CD14-positive monocyte (primary cell): ENCODE data around the gene SEMA3G. TPM values are rescaled to one million over a fixed set of nuclear protein-coding genes. Genes with fewer than 3 reads are reported as not detected.

Source experiments
- DNase-seq, 3 donors: peaks; one replicate each; pipeline ENCODE4 v3.0.0-alpha.2; 2011 to 2022
- H2AFZ ChIP-seq: 2 replicates; pipeline ENCODE4 v1.6.0; 2012; ENCODE audit warnings: mild to moderate bottlenecking, low read depth, low read length, inconsistent platforms; ENCODE audit not compliant: insufficient read depth, poor library complexity, severe bottlenecking
- H3K27ac ChIP-seq, 2 donors: 1 replicate in 1 of 2; 2 replicates in 1 of 2; pipeline ENCODE4 v1.5.1; 2012 to 2013; ENCODE audit warnings: low read length in 2 of 2, control low read depth in 1 of 2, inconsistent platforms in 1 of 2, low read depth in 1 of 2, mild to moderate bottlenecking in 1 of 2
- H3K27me3 ChIP-seq, 2 donors: one replicate each; pipeline versions ENCODE4 v1.6.0 to v1.6.1; 2011 to 2013; ENCODE audit warnings: low read length in 2 of 2; ENCODE audit not compliant: control insufficient read depth in 2 of 2, insufficient read depth in 2 of 2
- H3K36me3 ChIP-seq, 2 donors: replicated peaks in 1 of 2; 1 replicate in 1 of 2; 2 replicates in 1 of 2; pipeline versions ENCODE4 v1.5.1 to v1.6.1; 2012 to 2013; ENCODE audit warnings: low read length in 2 of 2, control low read depth in 1 of 2, inconsistent platforms in 1 of 2, mild to moderate bottlenecking in 1 of 2; ENCODE audit not compliant: insufficient read depth in 2 of 2, control insufficient read depth in 1 of 2
- H3K4me1 ChIP-seq, 2 donors: 1 replicate in 1 of 2; 2 replicates in 1 of 2; pipeline versions ENCODE4 v1.5.1 to v1.6.1; 2012 to 2013; ENCODE audit warnings: low read length in 2 of 2, control low read depth in 1 of 2, inconsistent platforms in 1 of 2, mild to moderate bottlenecking in 1 of 2, moderate library complexity in 1 of 2; ENCODE audit not compliant: insufficient read depth in 2 of 2, control insufficient read depth in 1 of 2
- H3K4me2 ChIP-seq: replicated peaks from 2 replicates; pipeline ENCODE3; 2012; ENCODE audit warnings: low read length, moderate library complexity, mild to moderate bottlenecking; ENCODE audit not compliant: poor library complexity, severe bottlenecking; ENCODE audit errors: extremely low read depth
- H3K4me3 ChIP-seq, 3 experiments: fragments of 200-600 bp in 1 of 3; sonication (generic) in 1 of 3; replicated peaks in 1 of 3; 1 replicate in 2 of 3; 2 replicates in 1 of 3; pipeline ENCODE4 v1.5.1; 2011 to 2013; ENCODE audit warnings: low read length in 3 of 3, mild to moderate bottlenecking in 3 of 3, control low read depth in 2 of 3, low read depth in 2 of 3, inconsistent platforms in 1 of 3, moderate library complexity in 1 of 3
- H3K79me2 ChIP-seq: 2 replicates; pipeline ENCODE4 v1.6.0; 2012; ENCODE audit warnings: mild to moderate bottlenecking, control low read depth, inconsistent platforms, low read length, moderate library complexity; ENCODE audit not compliant: insufficient read depth
- H3K9ac ChIP-seq: 2 replicates; pipeline ENCODE4 v1.6.0; 2017; ENCODE audit warnings: low read length, mild to moderate bottlenecking; ENCODE audit not compliant: insufficient read depth, poor library complexity, severe bottlenecking
- H3K9me3 ChIP-seq, 2 donors: replicated peaks in 1 of 2; 1 replicate in 1 of 2; 2 replicates in 1 of 2; pipeline versions ENCODE4 v1.5.1 to v1.6.1; 2012 to 2013; ENCODE audit warnings: low read length in 2 of 2, control low read depth in 1 of 2; ENCODE audit not compliant: control insufficient read depth in 1 of 2, insufficient read depth in 1 of 2
- H4K20me1 ChIP-seq: 2 replicates; pipeline ENCODE4 v1.6.0; 2012; ENCODE audit warnings: mild to moderate bottlenecking, low read length, control low read depth, moderate library complexity; ENCODE audit not compliant: insufficient read depth
- H3K27ac Mint-ChIP-seq, 7 donors: one replicate each; pipeline ENCODE4 v1.8.0; 2020; ENCODE audit warnings: mild to moderate bottlenecking in 7 of 7, mixed read lengths in 7 of 7, moderate library complexity in 6 of 7, inconsistent platforms in 2 of 7
- H3K27me3 Mint-ChIP-seq, 3 donors: one replicate each; pipeline ENCODE4 v1.8.0; 2021 to 2022; ENCODE audit warnings: low read depth in 3 of 3, mild to moderate bottlenecking in 3 of 3, mixed read lengths in 3 of 3, moderate library complexity in 3 of 3, inconsistent platforms in 1 of 3
- H3K36me3 Mint-ChIP-seq, 2 donors: one replicate each; pipeline ENCODE4 v1.8.0; 2020; ENCODE audit warnings: mixed read lengths in 2 of 2, inconsistent platforms in 1 of 2, mild to moderate bottlenecking in 1 of 2
- H3K4me1 Mint-ChIP-seq: one replicate; pipeline ENCODE4 v1.8.0; 2020; ENCODE audit warnings: mild to moderate bottlenecking, mixed read lengths
- H3K4me3 Mint-ChIP-seq, 2 donors: one replicate each; pipeline ENCODE4 v1.8.0; 2020; ENCODE audit warnings: mild to moderate bottlenecking in 2 of 2, mixed read lengths in 2 of 2, moderate library complexity in 1 of 2
- H3K9me3 Mint-ChIP-seq, 7 donors: one replicate each; pipeline ENCODE4 v1.8.0; 2020 to 2022; ENCODE audit warnings: mixed read lengths in 7 of 7, mild to moderate bottlenecking in 6 of 7, moderate library complexity in 6 of 7, inconsistent platforms in 2 of 7
- WGBS: methylation state at CpG from one replicate; pipeline ENCODE4 v1.1.5; 2013; ENCODE audit warnings: missing lambda C conversion rate; ENCODE audit not compliant: insufficient coverage; 5-methylcytosine and 5-hydroxymethylcytosine counted together
- intact Hi-C, 2 donors: fragments of 100-400 bp; cut with micrococcal nuclease; formaldehyde crosslinking; loops; one replicate each; pipeline versions ENCODE4 v1.15.0 to v1.15.1; 2023
- polyA plus RNA-seq, 3 donors: library from polyadenylated mRNA; depleted of rRNA in 1 of 3; unstranded in 2 of 3; stranded (reverse) in 1 of 3; fragments of 300-500 nt in 2 of 3; fragments of >200 nt in 1 of 3; fragmentation: Illumina TruSeq in 2 of 3; gene quantifications; 1 replicate in 2 of 3; 2 replicates in 1 of 3; pipeline ENCODE4 v1.2.3, GENCODE V29; 2012 to 2021
- TF ChIP-seq, protein P1 (sequence below): fragments of 200-600 bp; IDR thresholded peaks from one replicate; pipeline ENCODE4 v1.8.0; 2022; ENCODE audit warnings: antibody characterized with exemption, mild to moderate bottlenecking

The SEMA3G gene
- polyA plus RNA-seq, 3 donors, result 0.03 TPM; not detected in 2

DNA sequence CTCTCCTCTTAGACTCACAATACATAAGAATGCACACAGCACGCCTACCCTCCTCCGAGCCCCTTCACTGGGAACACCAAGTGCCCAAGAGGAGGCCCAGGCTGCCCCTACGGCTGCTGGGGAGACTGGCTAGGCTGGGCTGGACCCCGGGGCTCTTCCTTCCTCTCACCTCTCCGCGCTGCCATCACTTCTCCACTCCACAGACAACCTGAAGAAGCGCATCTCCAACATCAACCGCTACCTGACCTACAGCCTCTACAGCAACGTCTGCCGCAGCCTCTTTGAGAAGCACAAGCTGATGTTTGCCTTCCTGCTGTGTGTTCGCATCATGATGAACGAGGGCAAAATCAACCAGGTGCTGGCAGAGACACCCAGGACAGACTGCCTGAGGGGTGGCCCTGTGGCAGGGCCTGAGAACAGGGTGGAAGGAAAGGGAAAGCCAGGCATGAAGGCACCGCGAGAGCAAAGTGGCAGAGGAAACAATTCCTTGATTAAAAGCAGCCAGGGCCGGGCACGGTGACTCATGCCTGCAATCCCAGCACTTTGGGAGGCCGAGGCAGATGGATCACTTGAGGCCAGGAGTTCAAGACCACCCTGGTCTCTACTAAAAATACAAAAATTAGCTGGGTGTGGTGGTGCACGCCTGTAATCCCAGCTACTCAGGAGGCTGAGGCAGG, 51.6 kb downstream of the SEMA3G start:
- H3K4me3 Mint-ChIP-seq, result no peak overlapping the region
- Histone ChIP-seq H4K20me1 (no peaks in the 10 kb centered on the region), H3K4me1 (peaks cover 8 to 12% of the 10 kb centered on the region in 2 donors), H3K9ac (no peak overlapping the region), H3K79me2 (no peaks in the 10 kb centered on the region), H2AFZ (no peak overlapping the region), H3K27ac (no peak overlapping the region), H3K36me3 (peaks cover 41 to 56% of the 10 kb centered on the region in 2 donors), H3K4me2 (no peak overlapping the region), H3K4me3 (no peak overlapping the region), H3K9me3 (no peaks in the 10 kb centered on the region), H3K27me3 (no peaks in the 10 kb centered on the region)
- peaks cover 11% of the 10 kb centered on the region for H3K4me1 Mint-ChIP-seq
- peaks cover 50 to 61% of the 10 kb centered on the region in 2 donors for H3K36me3 Mint-ChIP-seq
- H3K9me3 Mint-ChIP-seq, result no peaks in the 10 kb centered on the region
- peak overlapping the region in 1 of 7 donors; percentile 56 for H3K27ac Mint-ChIP-seq
- intact Hi-C loops, result no loop called here
- 93% methylated on average over 11 of the region's 18 CpGs for WGBS
- DNase-seq, result no peak
- TF ChIP-seq, protein P1, sequence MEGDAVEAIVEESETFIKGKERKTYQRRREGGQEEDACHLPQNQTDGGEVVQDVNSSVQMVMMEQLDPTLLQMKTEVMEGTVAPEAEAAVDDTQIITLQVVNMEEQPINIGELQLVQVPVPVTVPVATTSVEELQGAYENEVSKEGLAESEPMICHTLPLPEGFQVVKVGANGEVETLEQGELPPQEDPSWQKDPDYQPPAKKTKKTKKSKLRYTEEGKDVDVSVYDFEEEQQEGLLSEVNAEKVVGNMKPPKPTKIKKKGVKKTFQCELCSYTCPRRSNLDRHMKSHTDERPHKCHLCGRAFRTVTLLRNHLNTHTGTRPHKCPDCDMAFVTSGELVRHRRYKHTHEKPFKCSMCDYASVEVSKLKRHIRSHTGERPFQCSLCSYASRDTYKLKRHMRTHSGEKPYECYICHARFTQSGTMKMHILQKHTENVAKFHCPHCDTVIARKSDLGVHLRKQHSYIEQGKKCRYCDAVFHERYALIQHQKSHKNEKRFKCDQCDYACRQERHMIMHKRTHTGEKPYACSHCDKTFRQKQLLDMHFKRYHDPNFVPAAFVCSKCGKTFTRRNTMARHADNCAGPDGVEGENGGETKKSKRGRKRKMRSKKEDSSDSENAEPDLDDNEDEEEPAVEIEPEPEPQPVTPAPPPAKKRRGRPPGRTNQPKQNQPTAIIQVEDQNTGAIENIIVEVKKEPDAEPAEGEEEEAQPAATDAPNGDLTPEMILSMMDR, result no peak
- peaks cover 0 to 1% (median 0%) of the 10 kb centered on the region in 3 donors for H3K27me3 Mint-ChIP-seq

DNA sequence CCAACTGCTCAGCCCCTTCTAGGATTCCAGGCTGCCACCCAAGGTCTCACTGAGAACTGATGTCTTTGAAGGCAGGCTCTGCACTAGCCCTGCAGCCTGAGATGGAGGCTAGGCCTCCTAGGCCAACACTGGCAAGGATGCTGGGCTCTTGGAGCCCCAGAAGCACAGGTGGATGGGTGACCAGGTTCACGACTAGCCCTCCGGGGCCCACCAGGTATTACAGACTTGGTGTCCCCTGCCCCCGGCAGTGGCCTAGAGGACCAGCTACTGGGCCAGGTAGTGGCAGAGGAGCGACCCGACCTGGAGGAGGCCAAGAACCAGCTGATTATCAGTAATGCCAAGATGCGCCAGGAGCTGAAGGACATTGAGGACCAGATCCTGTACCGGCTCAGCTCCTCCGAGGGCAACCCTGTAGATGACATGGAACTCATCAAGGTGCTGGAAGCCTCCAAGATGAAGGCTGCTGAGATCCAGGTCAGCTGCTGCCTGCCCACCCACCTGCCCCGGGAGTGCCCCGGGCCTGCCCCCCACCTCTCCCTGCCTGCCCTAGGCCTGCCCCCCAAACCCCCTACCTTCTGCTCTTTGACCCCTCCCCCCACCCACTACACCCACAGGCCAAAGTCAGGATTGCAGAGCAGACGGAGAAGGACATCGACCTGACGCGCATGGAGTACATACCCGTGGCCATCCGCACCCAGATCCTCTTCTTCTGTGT, 52.5 kb downstream of the SEMA3G start:
- H3K9me3 Mint-ChIP-seq, result no peaks in the 10 kb centered on the region
- H3K4me1 Mint-ChIP-seq, result peaks cover 11% of the 10 kb centered on the region
- no peak overlapping the region for H3K4me3 Mint-ChIP-seq
- no peak for DNase-seq
- H3K27me3 Mint-ChIP-seq, result peaks cover 0 to 1% (median 0%) of the 10 kb centered on the region in 3 donors
- H3K4me3 ChIP-seq, result no peak overlapping the region
- no peak overlapping the region for H2AFZ ChIP-seq
- no peak overlapping the region for H3K27ac Mint-ChIP-seq
- TF ChIP-seq, protein P1, result no peak
- H3K36me3 Mint-ChIP-seq, result peaks cover 51 to 61% of the 10 kb centered on the region in 2 donors
- H3K27ac ChIP-seq, result no peak overlapping the region
- intact Hi-C loops, result no loop called here
- peaks cover 44 to 54% of the 10 kb centered on the region in 2 donors for H3K36me3 ChIP-seq
- no peaks in the 10 kb centered on the region for H3K9me3 ChIP-seq
- H4K20me1 ChIP-seq, result no peaks in the 10 kb centered on the region
- no peak overlapping the region for H3K4me2 ChIP-seq
- H3K27me3 ChIP-seq, result no peaks in the 10 kb centered on the region
- WGBS, result 98% methylated on average over 15 of the region's 16 CpGs
- peaks cover 8 to 12% of the 10 kb centered on the region in 2 donors for H3K4me1 ChIP-seq
- H3K9ac ChIP-seq, result no peak overlapping the region
- H3K79me2 ChIP-seq, result no peaks in the 10 kb centered on the region
